Upper lobe of left lung (tissue), 4 donors: Measurements from ENCODE around the gene TMEM106B.

Source experiments
- EP300 ChIP-seq, 4 donors: sonication (generic); formaldehyde crosslinking; IDR thresholded peaks; one replicate each; pipeline ENCODE4 v1.5.1; 2017; ENCODE audit warnings: antibody characterized with exemption in 4 of 4, control low read depth in 2 of 4
- POLR2A ChIP-seq, 4 donors: fragments of 450-650 bp; IDR thresholded peaks; one replicate each; pipeline ENCODE4 v1.5.1; 2016 to 2017; ENCODE audit warnings: antibody characterized with exemption in 4 of 4, mild to moderate bottlenecking in 2 of 4
- POLR2AphosphoS5 ChIP-seq, 2 donors: sonication (generic); formaldehyde crosslinking; IDR thresholded peaks; one replicate each; pipeline ENCODE4 v1.5.1; 2017; ENCODE audit warnings: antibody characterized with exemption in 2 of 2
- TF ChIP-seq, protein P1 (sequence below), 6 experiments: fragments of 450-650 bp in 4 of 6; fragments of 200-600 bp in 2 of 6; sonication (generic) in 2 of 6; IDR thresholded peaks; one replicate each; pipeline ENCODE4 v1.5.1; 2016 to 2019; ENCODE audit warnings: antibody characterized with exemption in 6 of 6

GRCh38 chr7:12289996-12290395, 78.9 kb downstream of the TMEM106B start:
- TF ChIP-seq, protein P1, sequence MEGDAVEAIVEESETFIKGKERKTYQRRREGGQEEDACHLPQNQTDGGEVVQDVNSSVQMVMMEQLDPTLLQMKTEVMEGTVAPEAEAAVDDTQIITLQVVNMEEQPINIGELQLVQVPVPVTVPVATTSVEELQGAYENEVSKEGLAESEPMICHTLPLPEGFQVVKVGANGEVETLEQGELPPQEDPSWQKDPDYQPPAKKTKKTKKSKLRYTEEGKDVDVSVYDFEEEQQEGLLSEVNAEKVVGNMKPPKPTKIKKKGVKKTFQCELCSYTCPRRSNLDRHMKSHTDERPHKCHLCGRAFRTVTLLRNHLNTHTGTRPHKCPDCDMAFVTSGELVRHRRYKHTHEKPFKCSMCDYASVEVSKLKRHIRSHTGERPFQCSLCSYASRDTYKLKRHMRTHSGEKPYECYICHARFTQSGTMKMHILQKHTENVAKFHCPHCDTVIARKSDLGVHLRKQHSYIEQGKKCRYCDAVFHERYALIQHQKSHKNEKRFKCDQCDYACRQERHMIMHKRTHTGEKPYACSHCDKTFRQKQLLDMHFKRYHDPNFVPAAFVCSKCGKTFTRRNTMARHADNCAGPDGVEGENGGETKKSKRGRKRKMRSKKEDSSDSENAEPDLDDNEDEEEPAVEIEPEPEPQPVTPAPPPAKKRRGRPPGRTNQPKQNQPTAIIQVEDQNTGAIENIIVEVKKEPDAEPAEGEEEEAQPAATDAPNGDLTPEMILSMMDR (IDR thresholded peaks at IDR 0.05), result no peak
- TF ChIP-seq POLR2A (IDR thresholded peaks at IDR 0.05) (no peak), EP300 (IDR thresholded peaks at IDR 0.05) (no peak), POLR2AphosphoS5 (IDR thresholded peaks at IDR 0.05) (no peak)
